HEK293 (cell line): Measurements from ENCODE around the gene PLS1.

ENCODE experiments used
- ATF2 ChIP-seq: fragments of 450-650 bp; formaldehyde crosslinking; IDR thresholded peaks from 2 replicates; pipeline ENCODE4 v1.5.1; 2016; ENCODE audit warnings: missing biosample characterization, missing genetic modification characterization, low read depth
- ELK4 ChIP-seq: IDR thresholded peaks from 2 replicates; pipeline ENCODE4 v1.6.1; 2011; ENCODE audit warnings: mild to moderate bottlenecking, low read depth, low read length, borderline replicate concordance
- GLI4 ChIP-seq: fragments of 450-650 bp; formaldehyde crosslinking; IDR thresholded peaks from 2 replicates; pipeline ENCODE4 v1.5.1; 2016; ENCODE audit warnings: missing biosample characterization, missing genetic modification characterization
- OVOL3 ChIP-seq: fragments of 450-650 bp; formaldehyde crosslinking; IDR thresholded peaks from 2 replicates; pipeline ENCODE4 v1.5.1; 2016; ENCODE audit warnings: missing biosample characterization, missing genetic modification characterization
- TRIM28 ChIP-seq: IDR thresholded peaks from 2 replicates; pipeline ENCODE4 v1.6.1; 2011; ENCODE audit warnings: low read length, control low read depth, borderline replicate concordance
- TSHZ1 ChIP-seq: fragments of 450-650 bp; formaldehyde crosslinking; IDR thresholded peaks from 2 replicates; pipeline ENCODE4 v1.5.1; 2016; ENCODE audit warnings: missing biosample characterization, missing genetic modification characterization, borderline replicate concordance
- ZBTB26 ChIP-seq: fragments of 450-650 bp; formaldehyde crosslinking; optimal IDR thresholded peaks from 2 replicates; pipeline ENCODE3; 2016; ENCODE audit warnings: missing biosample characterization, mild to moderate bottlenecking, missing genetic modification characterization
- ZBTB6 ChIP-seq: fragments of 450-650 bp; formaldehyde crosslinking; IDR thresholded peaks from 2 replicates; pipeline ENCODE4 v1.5.1; 2017; ENCODE audit warnings: missing biosample characterization, missing genetic modification characterization
- ZBTB7A ChIP-seq: fragments of 450-650 bp; formaldehyde crosslinking; IDR thresholded peaks from 2 replicates; pipeline ENCODE4 v1.5.1; 2016; ENCODE audit warnings: low read depth, missing biosample characterization, missing genetic modification characterization
- ZFP3 ChIP-seq: fragments of 450-650 bp; formaldehyde crosslinking; IDR thresholded peaks from 2 replicates; pipeline ENCODE4 v1.5.1; 2016; ENCODE audit warnings: low read depth, missing biosample characterization, missing genetic modification characterization
- ZIC2 ChIP-seq: fragments of 450-650 bp; formaldehyde crosslinking; IDR thresholded peaks from 2 replicates; pipeline ENCODE4 v1.5.1; 2016; ENCODE audit warnings: missing biosample characterization, missing genetic modification characterization
- ZNF121 ChIP-seq: fragments of 450-650 bp; formaldehyde crosslinking; IDR thresholded peaks from 2 replicates; pipeline ENCODE4 v1.5.1; 2016; ENCODE audit warnings: missing biosample characterization, missing genetic modification characterization
- ZNF174 ChIP-seq: fragments of 450-650 bp; formaldehyde crosslinking; IDR thresholded peaks from 2 replicates; pipeline ENCODE4 v1.5.0; 2017; ENCODE audit warnings: missing biosample characterization, mild to moderate bottlenecking, missing genetic modification characterization
- ZNF2 ChIP-seq: fragments of 450-650 bp; formaldehyde crosslinking; IDR thresholded peaks from 2 replicates; pipeline ENCODE4 v1.5.1; 2016; ENCODE audit warnings: missing biosample characterization, missing genetic modification characterization
- ZNF223 ChIP-seq: fragments of 450-650 bp; formaldehyde crosslinking; IDR thresholded peaks from 2 replicates; pipeline ENCODE4 v1.5.1; 2016; ENCODE audit warnings: missing biosample characterization, missing genetic modification characterization
- ZNF23 ChIP-seq: fragments of 450-650 bp; formaldehyde crosslinking; IDR thresholded peaks from 2 replicates; pipeline ENCODE4 v1.5.1; 2016; ENCODE audit warnings: missing biosample characterization, missing genetic modification characterization, borderline replicate concordance
- ZNF26 ChIP-seq: fragments of 450-650 bp; formaldehyde crosslinking; IDR thresholded peaks from 2 replicates; pipeline ENCODE4 v1.5.1; 2016; ENCODE audit warnings: missing biosample characterization, missing genetic modification characterization
- ZNF280C ChIP-seq: fragments of 450-650 bp; formaldehyde crosslinking; IDR thresholded peaks from 2 replicates; pipeline ENCODE4 v1.5.1; 2016; ENCODE audit warnings: missing biosample characterization, missing genetic modification characterization
- ZNF311 ChIP-seq: fragments of 450-650 bp; formaldehyde crosslinking; IDR thresholded peaks from 2 replicates; pipeline ENCODE4 v1.5.1; 2017; ENCODE audit warnings: missing biosample characterization, missing genetic modification characterization, borderline replicate concordance
- ZNF416 ChIP-seq: fragments of 450-650 bp; formaldehyde crosslinking; IDR thresholded peaks from 2 replicates; pipeline ENCODE4 v1.5.1; 2016; ENCODE audit warnings: missing biosample characterization, missing genetic modification characterization
- ZNF501 ChIP-seq: fragments of 450-650 bp; formaldehyde crosslinking; IDR thresholded peaks from 2 replicates; pipeline ENCODE4 v1.5.1; 2016; ENCODE audit warnings: missing biosample characterization, missing genetic modification characterization
- ZNF529 ChIP-seq: fragments of 450-650 bp; formaldehyde crosslinking; IDR thresholded peaks from 2 replicates; pipeline ENCODE4 v1.5.1; 2017; ENCODE audit warnings: missing genetic modification characterization, missing biosample characterization; ENCODE audit not compliant: insufficient replicate concordance
- ZNF561 ChIP-seq: fragments of 450-650 bp; IDR thresholded peaks from 2 replicates; pipeline ENCODE4 v1.5.1; 2018; ENCODE audit warnings: missing biosample characterization, missing genetic modification characterization, borderline replicate concordance
- ZNF626 ChIP-seq: fragments of 450-650 bp; sonication (Bioruptor Pico); formaldehyde crosslinking; IDR thresholded peaks from 2 replicates; pipeline ENCODE4 v1.5.1; 2018; ENCODE audit warnings: missing biosample characterization, missing genetic modification characterization, inconsistent platforms
- ZNF629 ChIP-seq: fragments of 450-650 bp; formaldehyde crosslinking; IDR thresholded peaks from 2 replicates; pipeline ENCODE4 v1.5.1; 2017; ENCODE audit warnings: missing biosample characterization, missing genetic modification characterization
- ZNF843 ChIP-seq: fragments of 450-650 bp; formaldehyde crosslinking; IDR thresholded peaks from 2 replicates; pipeline ENCODE4 v1.5.1; 2016; ENCODE audit warnings: missing biosample characterization, missing genetic modification characterization
- ZXDB ChIP-seq: fragments of 450-650 bp; formaldehyde crosslinking; IDR thresholded peaks from 2 replicates; pipeline ENCODE4 v1.5.1; 2016; ENCODE audit warnings: missing biosample characterization, missing genetic modification characterization

PLS1 gene

GRCh38 chr3:142595951-142596725 is at the start of gene PLS1 (continued):
- TF ChIP-seq ZNF561: no peak
- peak; percentile 54; the same call in 1 of the 2 replicates for TF ChIP-seq ZNF843 (tag by site-specific recombination)
- TF ChIP-seq ZBTB26 (tag by site-specific recombination): peak; percentile 98
- TF ChIP-seq ZNF416 (tag by site-specific recombination): no peak
- TF ChIP-seq ZNF174: no peak
- peak; percentile 76 for TF ChIP-seq ZXDB (tag by site-specific recombination)
- TF ChIP-seq TSHZ1 (tag by site-specific recombination): no peak
- no peak; the same call in 1 of the 2 replicates for TF ChIP-seq GLI4 (tag by site-specific recombination)
- no peak for TF ChIP-seq ELK4
- TF ChIP-seq ZBTB7A (tag by site-specific recombination): no peak
- no peak for TF ChIP-seq ATF2
- peak; percentile 71; the same call in 1 of the 2 replicates for TF ChIP-seq TRIM28
- TF ChIP-seq ZBTB6 (tag by site-specific recombination): no peak; the same call in 1 of the 2 replicates
- peak; percentile 63 for TF ChIP-seq ZNF2
- TF ChIP-seq ZNF529 (tag by site-specific recombination): no peak
- TF ChIP-seq ZNF311 (tag by site-specific recombination): no peak
- no peak for TF ChIP-seq ZNF501 (tag by site-specific recombination)
- TF ChIP-seq OVOL3 (tag by site-specific recombination): no peak
- TF ChIP-seq ZNF626 (tag by site-specific recombination): no peak
- TF ChIP-seq ZFP3 (tag by site-specific recombination): no peak
- no peak for TF ChIP-seq ZNF26 (tag by site-specific recombination)
- TF ChIP-seq ZIC2 (tag by site-specific recombination): peak; percentile 21; the same call in 1 of the 2 replicates
- TF ChIP-seq ZNF121 (tag by site-specific recombination): no peak
- peak; percentile 53; the same call in 1 of the 2 replicates for TF ChIP-seq ZNF629 (tag by site-specific recombination)
- no peak for TF ChIP-seq ZNF223
- no peak for TF ChIP-seq ZNF280C (tag by site-specific recombination)
- no peak for TF ChIP-seq ZNF23 (tag by site-specific recombination)
